Occipital lobe (tissue), 2 donors: Measurements from ENCODE around the gene PALD1. TPM values are rescaled to one million over a fixed set of nuclear protein-coding genes. Genes with fewer than 3 reads are reported as not detected.
"Not testable (repeated sequence)": the region's sequence is repeated elsewhere in the genome, so short reads cannot be mapped to it uniquely, and the experiment has no call there.

Experiments used
- DNase-seq: peaks from one replicate; lab custom pipeline; 2025; lab: John Stamatoyannopoulos, UW
- total RNA-seq: library from RNA; depleted of rRNA; stranded (reverse); fragments of >200 nt; gene quantifications from one replicate; pipeline ENCODE4 v1.2.3, GENCODE V29; 2014

Gene PALD1
- total RNA-seq, 1 donor from 2014 or later: 8.9 TPM

DNA sequence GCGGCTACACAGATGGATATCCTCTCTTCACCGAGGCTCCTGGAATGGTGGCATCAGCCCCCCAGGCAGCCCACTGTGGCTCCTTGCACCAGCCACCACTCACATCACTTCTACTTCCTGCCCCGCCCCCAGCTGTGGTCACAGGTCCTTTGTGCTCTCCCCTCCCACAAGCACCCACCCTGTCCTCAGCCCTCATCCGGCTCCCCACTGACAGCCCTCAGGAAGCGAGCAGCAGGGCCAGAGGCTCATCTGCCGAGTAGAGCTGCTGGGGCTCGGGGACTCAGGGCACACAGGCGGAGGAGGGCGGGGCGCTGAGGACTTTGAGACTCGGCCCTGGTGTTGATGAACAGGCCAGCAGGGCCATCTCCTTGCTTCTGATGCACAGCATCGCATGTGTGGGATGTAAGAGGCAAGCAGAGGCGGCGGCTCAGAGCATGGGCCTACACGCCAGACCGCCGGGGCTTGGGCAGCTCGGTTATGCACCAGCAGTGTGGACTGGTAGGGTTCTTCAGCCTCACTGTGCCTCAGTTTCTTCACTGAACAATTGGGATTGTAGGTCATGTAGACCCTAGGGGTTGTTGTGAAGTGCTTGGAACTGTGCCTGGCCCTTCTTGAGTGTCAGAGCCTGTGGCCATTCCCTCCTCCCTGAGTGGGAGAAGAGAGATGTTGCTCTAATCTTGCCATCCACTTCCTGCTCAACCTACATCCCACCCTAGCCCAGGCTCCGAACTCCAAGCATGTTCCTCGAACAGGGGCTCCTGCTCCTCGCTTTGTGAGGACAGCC lies 124.3 kb downstream of the PALD1 start, which contains the start of gene PRF1:
PRF1 (minus strand) TSS at position 77 of the 784 bp plus-strand sequence. CDS start 1,839 bp downstream, outside the sequence.
- no peak for DNase-seq

DNA sequence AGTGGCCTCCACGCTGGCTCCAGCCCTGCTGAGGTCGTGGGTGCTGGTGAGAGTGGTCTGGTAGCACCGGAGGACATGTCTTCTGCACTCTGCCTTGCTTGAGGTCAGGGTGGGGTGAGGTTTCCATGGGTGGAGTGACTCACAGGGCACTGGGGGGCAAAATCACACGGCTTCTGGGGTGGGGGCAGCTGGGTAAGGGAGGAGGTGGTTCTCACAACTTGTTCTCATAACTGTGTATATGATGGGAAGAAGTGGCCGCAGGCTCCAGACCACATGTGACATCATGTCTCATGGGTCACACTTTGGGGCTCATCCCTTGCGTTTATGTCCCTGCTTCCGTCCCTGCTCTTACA lies 124.9 kb downstream of the PALD1 start:
- no peak for DNase-seq

DNA sequence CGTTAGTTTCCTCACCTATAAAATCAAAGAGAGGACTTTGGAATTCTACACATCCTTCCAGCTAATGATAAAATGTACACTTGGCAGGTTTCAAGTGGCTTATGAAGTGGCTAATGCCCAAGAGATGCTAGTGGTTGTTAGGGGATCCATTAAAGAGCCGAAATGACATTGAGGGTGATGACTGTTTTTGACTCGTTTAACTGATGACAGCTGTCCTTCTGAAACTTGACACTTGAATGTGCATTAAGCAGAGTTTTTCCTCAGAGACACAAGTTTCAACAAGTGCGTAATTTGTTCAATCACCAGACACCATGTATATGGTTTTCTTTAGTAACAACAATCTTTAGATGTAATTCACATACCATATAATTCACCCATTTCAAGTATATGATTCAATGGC lies 125.5 kb downstream of the PALD1 start:
- DNase-seq: no peak

DNA sequence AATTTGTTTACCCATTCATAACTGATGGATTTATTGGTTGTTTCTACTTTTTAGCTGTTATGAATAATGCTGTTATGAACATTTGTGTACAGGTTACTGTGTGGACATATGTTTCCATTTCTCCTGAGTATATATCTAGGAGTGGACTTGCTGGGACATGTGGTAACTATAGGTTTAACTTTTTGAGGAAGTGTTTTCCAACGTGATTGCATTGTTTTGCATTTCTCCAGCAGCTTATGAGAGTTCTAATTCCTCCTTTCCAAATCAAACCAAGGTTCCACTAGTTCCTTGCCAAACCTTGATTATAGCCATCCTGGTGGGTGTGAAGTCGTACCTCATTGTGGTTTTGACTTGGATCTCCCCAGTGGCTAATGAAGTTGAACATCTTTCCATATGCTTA lies 126.6 kb downstream of the PALD1 start:
- no peak for DNase-seq

DNA sequence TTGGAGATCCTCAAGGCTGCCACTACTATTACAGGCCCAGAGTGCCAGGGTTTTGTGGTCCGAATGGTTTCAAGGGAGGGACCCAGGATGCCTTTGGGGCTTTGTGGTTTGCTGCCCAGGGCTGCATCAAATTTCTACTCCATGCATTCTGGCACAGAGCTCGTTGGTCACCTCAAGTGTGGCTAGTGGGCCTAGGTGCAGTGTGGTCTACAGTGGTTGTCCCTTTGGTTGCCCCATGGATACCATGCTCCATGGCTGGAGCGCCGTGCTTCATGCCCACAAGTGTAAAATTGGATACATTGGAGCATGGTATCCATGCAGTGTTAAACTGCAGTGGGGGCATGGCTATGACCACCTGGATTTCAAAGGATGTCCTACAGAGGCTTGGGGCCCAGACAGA lies 129.4 kb downstream of the PALD1 start:
- DNase-seq: no peak

DNA sequence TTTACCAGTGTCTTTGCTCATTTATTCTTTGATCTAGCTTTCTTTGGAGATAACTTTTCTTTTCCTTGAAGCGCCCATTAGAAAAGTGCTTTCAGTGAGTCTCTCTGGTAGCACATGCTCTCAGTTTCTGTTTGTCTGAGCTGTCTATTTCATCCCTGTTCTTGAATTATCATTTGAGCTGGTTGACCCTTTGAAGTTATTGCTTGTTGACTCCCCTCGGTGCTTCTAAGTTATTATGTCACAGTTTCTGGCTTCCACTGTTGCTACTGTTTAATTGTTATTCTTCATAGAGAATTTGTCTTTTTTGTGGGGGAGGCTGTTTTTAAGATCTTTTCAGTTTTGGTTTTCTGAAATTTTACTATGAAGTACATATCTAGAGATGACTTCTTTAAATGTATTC lies 135.4 kb downstream of the PALD1 start:
- DNase-seq: no peak

DNA sequence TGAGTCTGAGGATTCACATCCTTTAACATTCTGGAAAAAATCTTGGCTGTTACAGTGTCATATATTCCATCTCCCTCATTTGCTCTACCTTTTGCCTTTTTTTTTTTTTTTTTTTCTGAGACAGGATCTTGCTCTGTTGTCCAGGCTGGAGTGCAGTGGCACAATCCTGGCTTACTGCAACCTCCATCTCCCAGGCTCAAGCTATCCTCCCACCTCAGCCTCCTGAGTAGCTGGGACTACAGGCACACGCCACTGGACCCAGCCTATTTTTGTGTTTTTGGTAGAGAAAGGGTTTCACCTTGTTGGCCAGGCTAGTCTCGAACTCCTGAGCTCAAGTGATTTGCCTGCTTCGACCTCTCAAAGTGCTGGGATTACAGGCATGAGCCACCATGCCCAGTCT lies 135.8 kb downstream of the PALD1 start:
- not testable (repeated sequence) for DNase-seq

DNA sequence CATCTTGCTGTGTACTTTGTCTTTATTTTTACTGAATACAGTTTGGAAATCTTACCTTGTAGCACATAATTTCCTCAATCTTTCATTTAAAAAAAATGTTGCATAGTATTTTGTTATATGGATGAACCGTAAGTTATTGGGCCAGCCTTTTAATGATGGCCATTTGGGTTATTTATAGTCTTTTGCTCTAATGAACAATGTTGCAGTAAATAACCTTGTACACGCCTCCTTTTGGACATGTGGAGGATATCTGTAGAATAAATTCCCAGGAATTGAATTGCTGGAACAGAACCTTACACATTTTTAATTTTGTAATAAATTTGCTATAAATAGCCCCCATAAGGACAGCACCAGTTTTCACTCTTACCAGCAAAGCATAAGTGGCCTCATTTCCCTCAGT lies 136.6 kb downstream of the PALD1 start:
- no peak for DNase-seq

DNA sequence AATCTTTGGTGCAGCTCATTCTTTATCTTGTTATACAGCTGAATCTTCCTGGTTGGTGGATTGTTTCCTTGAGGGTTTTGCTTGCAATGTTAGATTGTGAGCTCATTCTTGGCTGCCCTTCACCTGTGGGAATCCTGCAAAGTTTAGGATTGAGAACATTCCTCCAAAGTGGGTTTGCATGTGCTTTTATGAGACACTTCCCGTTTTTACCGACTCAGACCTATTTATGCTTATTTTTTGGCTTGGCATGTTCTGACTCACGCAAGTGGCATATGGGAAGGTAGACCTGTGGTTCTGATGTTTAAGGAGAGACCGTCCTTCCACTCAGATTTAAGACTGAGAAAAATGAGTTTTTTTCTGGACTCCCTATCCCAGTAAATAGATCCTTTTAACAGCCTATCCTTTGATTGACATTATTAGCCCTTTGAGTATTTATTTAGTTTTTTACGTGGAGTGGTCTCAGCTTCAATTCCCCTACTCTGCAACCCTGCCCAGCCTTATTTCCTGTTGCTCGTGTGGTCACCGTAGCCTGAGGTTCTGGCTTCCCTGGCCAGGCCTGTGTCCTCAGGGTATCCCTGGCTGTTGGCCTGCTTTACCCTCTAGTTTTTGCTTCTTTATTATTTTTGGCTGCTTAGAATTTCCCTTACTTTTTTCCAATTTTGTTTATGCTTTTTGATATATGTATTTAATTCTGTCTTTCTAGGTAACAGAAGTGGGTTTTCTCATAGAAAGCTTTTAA lies 137.4 kb downstream of the PALD1 start:
- no peak for DNase-seq

DNA sequence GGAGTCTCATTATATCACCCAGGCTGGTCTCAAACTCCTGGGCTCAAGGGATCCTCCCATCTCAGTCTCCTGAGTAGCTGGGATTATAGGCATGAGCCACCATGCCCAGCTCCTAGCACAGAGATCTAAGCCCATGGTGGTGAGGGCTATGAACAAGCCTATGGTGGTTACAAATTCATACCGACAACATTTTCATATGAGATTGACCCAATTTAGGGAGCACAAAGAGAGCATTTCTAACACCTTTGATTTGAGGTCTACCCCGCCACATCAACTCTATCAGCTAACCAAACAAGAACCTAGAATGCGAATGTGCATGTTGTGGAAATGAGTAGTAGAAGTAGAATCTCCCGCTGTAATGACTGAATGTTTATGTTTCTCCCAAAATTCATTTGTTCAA lies 138.2 kb downstream of the PALD1 start:
- DNase-seq: no peak

Other genes starting within 250 kb of the PALD1 start
- 296 TPM for gene PPA1, start 245.3 kb upstream of the PALD1 start, total RNA-seq
- 0.31 TPM for gene NPFFR1, start 194.8 kb upstream of the PALD1 start, total RNA-seq
- 21.5 TPM for gene LRRC20, start 96.1 kb upstream of the PALD1 start, total RNA-seq
- 62.5 TPM for gene EIF4EBP2, start 74.6 kb upstream of the PALD1 start, total RNA-seq
- 2.2 TPM for gene NODAL, start 37.1 kb upstream of the PALD1 start, total RNA-seq
- not detected for gene PRF1, start 124.0 kb downstream of the PALD1 start, total RNA-seq
- gene ADAMTS14, start 193.7 kb downstream of the PALD1 start, total RNA-seq: 0.16 TPM